WERI-Rb-1 (cell line): ENCODE data around the gene BCO1.
"Not testable (repeated sequence)": the region's sequence is repeated elsewhere in the genome, so short reads cannot be mapped to it uniquely, and the experiment has no call there.

Experiments used
- DNase-seq: peaks from one replicate; pipeline ENCODE4 v3.0.0-alpha.2; 2020
- H3K27ac ChIP-seq: fragments of 250-450 bp; sonication (Bioruptor Pico); 2 replicates; pipeline ENCODE4 v1.5.1; 2020; ENCODE audit warnings: mild to moderate bottlenecking, moderate library complexity
- H3K27me3 ChIP-seq: fragments of 250-450 bp; sonication (Bioruptor Pico); 2 replicates; pipeline ENCODE4 v1.5.1; 2021; ENCODE audit warnings: mild to moderate bottlenecking, low read depth, moderate library complexity; ENCODE audit not compliant: insufficient read depth, severe bottlenecking
- H3K36me3 ChIP-seq: fragments of 250-450 bp; sonication (Bioruptor Pico); 2 replicates; pipeline ENCODE4 v1.5.1; 2020; ENCODE audit warnings: mild to moderate bottlenecking, moderate library complexity
- H3K4me3 ChIP-seq: 2 replicates; pipeline ENCODE4 v1.5.1; 2011; ENCODE audit warnings: low read depth, mild to moderate bottlenecking, control low read depth, low read length
- H3K9me3 ChIP-seq: fragments of 250-450 bp; sonication (Bioruptor Pico); 2 replicates; pipeline ENCODE4 v1.5.1; 2021; ENCODE audit warnings: mild to moderate bottlenecking, moderate library complexity; ENCODE audit not compliant: severe bottlenecking
- TF ChIP-seq, protein P1 (sequence below): IDR thresholded peaks from 2 replicates; pipeline ENCODE4 v1.5.1; 2011; ENCODE audit warnings: low read depth, mild to moderate bottlenecking, control low read depth, inconsistent platforms, low read length

The BCO1 gene

GRCh38 chr16:81224824-81225223 is 13.7 kb upstream of the BCO1 start:
- Histone ChIP-seq H3K27ac (no peak overlapping the region), H3K9me3 (no peaks in the 10 kb centered on the region), H3K36me3 (no peaks in the 10 kb centered on the region), H3K27me3 (peaks cover 2% of the 10 kb centered on the region), H3K4me3 (no peak overlapping the region)
- DNase-seq, result no peak
- TF ChIP-seq, protein P1, sequence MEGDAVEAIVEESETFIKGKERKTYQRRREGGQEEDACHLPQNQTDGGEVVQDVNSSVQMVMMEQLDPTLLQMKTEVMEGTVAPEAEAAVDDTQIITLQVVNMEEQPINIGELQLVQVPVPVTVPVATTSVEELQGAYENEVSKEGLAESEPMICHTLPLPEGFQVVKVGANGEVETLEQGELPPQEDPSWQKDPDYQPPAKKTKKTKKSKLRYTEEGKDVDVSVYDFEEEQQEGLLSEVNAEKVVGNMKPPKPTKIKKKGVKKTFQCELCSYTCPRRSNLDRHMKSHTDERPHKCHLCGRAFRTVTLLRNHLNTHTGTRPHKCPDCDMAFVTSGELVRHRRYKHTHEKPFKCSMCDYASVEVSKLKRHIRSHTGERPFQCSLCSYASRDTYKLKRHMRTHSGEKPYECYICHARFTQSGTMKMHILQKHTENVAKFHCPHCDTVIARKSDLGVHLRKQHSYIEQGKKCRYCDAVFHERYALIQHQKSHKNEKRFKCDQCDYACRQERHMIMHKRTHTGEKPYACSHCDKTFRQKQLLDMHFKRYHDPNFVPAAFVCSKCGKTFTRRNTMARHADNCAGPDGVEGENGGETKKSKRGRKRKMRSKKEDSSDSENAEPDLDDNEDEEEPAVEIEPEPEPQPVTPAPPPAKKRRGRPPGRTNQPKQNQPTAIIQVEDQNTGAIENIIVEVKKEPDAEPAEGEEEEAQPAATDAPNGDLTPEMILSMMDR, result no peak

GRCh38 chr16:81225697-81226096 is 12.8 kb upstream of the BCO1 start:
- not testable (repeated sequence) for H3K4me3 ChIP-seq, H3K27me3 ChIP-seq, H3K27ac ChIP-seq, DNase-seq, H3K9me3 ChIP-seq, H3K36me3 ChIP-seq

- H3K36me3 ChIP-seq, result no peaks in the 10 kb centered on the region
- no peak overlapping the region for H3K4me3 ChIP-seq
- DNase-seq, result no peak
- H3K27me3 ChIP-seq, result peaks cover 2% of the 10 kb centered on the region
- H3K27ac ChIP-seq, result no peak overlapping the region
- no peaks in the 10 kb centered on the region for H3K9me3 ChIP-seq
- TF ChIP-seq, protein P1, result no peak
Measured at GRCh38 chr16:81227785-81228184, 10.7 kb upstream of the BCO1 start.

DNA sequence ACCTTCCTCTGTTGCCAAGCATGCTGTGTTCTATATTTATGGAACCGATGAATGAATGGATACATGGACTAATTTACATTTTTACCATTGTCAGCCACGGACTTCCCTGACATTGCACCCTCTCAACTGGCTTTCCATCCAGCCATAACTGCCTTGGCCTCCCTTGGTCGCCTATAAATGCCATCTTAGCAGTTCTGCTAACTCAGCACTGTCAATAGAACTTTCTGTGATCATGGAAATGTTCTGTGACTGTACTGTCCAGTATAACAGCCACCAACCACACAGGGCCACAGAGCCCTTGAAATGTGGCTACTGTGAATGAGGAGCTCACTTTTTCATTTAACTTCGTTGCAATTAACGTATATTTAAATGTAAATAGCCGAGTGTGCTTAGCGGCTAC is 8.7 kb upstream of the BCO1 start:
- Histone ChIP-seq H3K36me3 (no peaks in the 10 kb centered on the region), H3K27me3 (peaks cover 2% of the 10 kb centered on the region), H3K4me3 (no peak overlapping the region), H3K27ac (no peak overlapping the region), H3K9me3 (no peaks in the 10 kb centered on the region)
- DNase-seq, result no peak
- TF ChIP-seq, protein P1, result no peak

DNA sequence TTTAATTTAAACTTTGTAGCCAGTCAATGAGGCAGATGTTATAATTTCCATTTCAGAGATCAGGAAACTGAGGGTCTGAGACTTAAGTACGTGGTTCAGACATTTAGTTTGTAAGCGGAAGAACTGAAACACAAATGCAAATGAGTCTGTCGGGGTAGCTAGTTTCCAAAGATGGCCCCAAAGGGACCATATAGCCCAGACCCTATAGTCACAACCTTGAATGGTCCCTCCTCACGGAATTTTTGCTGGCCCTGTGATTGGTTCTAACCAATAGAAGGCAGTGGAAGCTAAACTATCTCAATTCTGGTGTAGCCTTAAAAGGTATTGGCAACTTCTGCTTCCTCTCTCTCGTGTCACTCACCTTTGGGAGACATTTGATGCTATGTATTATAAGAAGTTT is 7.5 kb upstream of the BCO1 start:
- no peak overlapping the region for H3K4me3 ChIP-seq
- peaks cover 2% of the 10 kb centered on the region for H3K27me3 ChIP-seq
- no peaks in the 10 kb centered on the region for H3K36me3 ChIP-seq
- TF ChIP-seq, protein P1, result no peak
- H3K27ac ChIP-seq, result no peak overlapping the region
- H3K9me3 ChIP-seq, result no peaks in the 10 kb centered on the region
- no peak for DNase-seq

DNA sequence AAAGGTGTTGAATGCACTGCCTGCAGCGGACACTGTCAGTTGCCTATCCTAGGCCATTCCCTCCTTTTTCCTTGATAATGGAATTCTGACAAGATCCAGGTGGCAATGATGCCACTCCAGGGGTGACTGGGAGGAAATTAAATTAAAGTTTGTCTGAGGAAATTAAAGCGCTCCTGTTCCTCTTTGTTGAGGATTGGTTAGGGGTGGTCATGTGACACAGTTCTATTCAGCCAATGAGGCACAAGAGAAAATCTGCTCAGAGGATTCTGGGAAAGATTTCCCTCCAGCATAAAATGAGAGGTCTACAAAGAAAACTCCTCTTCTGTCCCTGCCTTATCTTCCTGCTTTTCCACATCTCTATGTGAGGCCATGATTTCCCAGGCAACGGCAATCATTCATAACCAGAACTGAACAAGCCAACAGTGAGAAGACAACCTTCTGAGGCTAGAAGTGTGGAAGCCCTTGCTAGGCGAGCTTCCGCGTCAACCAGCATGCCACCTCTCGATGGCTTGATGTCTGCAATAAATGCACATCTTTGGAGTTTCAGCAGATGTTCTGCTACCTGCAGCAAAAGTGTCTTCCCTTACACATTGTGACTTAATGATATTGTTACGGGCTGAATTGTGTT is 5.6 kb upstream of the BCO1 start:
- no peaks in the 10 kb centered on the region for H3K36me3 ChIP-seq
- H3K9me3 ChIP-seq, result no peaks in the 10 kb centered on the region
- H3K27ac ChIP-seq, result no peak overlapping the region
- TF ChIP-seq, protein P1, result no peak
- H3K4me3 ChIP-seq, result no peak overlapping the region
- peaks cover 6% of the 10 kb centered on the region for H3K27me3 ChIP-seq
- DNase-seq, result no peak
